ENCODE data around the gene RAB3GAP1. TPM values are rescaled to one million over a fixed set of nuclear protein-coding genes. Genes with fewer than 3 reads are reported as not detected.

RAB3GAP1 gene
- polyA plus RNA-seq, 1 donor from 2014 or later, result 43.3 TPM

GRCh38 chr2:135022952-135023880 lies 28.9 kb upstream of the RAB3GAP1 start:
- Histone ChIP-seq H3K27me3 (ENCODE audit: insufficient read depth, low read depth, low read length) (no peaks in the 10 kb centered on the region), H3K9ac (ENCODE audit: low read length) (no peak overlapping the region), H3K27ac (ENCODE audit: low read length) (no peak overlapping the region), H4K20me1 (ENCODE audit: insufficient read depth) (no peaks in the 10 kb centered on the region), H3K36me3 (ENCODE audit: insufficient read depth, low read length) (no peaks in the 10 kb centered on the region), H3F3A (ENCODE audit: insufficient read depth, low read length, poor library complexity, severe bottlenecking) (no peaks in the 10 kb centered on the region), H3K79me2 (replicated peaks; ENCODE audit: insufficient read depth, low read length) (no peaks in the 10 kb centered on the region), H2AFZ (ENCODE audit: low read depth, low read length) (no peak overlapping the region), H3K4me2 (ENCODE audit: low read length) (no peak overlapping the region), H3K9me3 (ENCODE audit: low read length) (no peaks in the 10 kb centered on the region), H3K4me3 (ENCODE audit: low read length) (no peak overlapping the region), H3K9me2 (ENCODE audit: insufficient read depth, low read length) (no peaks in the 10 kb centered on the region)
- no peak for TF ChIP-seq REST (IDR thresholded peaks at IDR 0.05; ENCODE audit: borderline replicate concordance)
- TF ChIP-seq EP300 (conservative IDR thresholded peaks at IDR 0.05; ENCODE audit: poor library complexity, severe bottlenecking), result no peak
- no peak for TF ChIP-seq EZH2 (IDR thresholded peaks at IDR 0.05; ENCODE audit: borderline replicate concordance, insufficient read depth, low read length, poor library complexity, severe bottlenecking)
- no peak for TF ChIP-seq SMC3 (conservative IDR thresholded peaks at IDR 0.05; ENCODE audit: poor library complexity)
- TF ChIP-seq CTCF (IDR thresholded peaks at IDR 0.05; ENCODE audit: poor library complexity, severe bottlenecking), result no peak
- no peak for TF ChIP-seq TAF1 (IDR thresholded peaks at IDR 0.05; ENCODE audit: low read depth)
- no peak for TF ChIP-seq POLR2AphosphoS5 (IDR thresholded peaks at IDR 0.05)

GRCh38 chr2:135023886-135024485 lies 28.1 kb upstream of the RAB3GAP1 start:
- Histone ChIP-seq H3K9ac (ENCODE audit: low read length) (no peak overlapping the region), H3K27me3 (ENCODE audit: insufficient read depth, low read depth, low read length) (no peaks in the 10 kb centered on the region), H3K9me3 (ENCODE audit: low read length) (no peaks in the 10 kb centered on the region), H3K79me2 (replicated peaks; ENCODE audit: insufficient read depth, low read length) (no peaks in the 10 kb centered on the region), H3K4me3 (ENCODE audit: low read length) (no peak overlapping the region), H3F3A (ENCODE audit: insufficient read depth, low read length, poor library complexity, severe bottlenecking) (no peaks in the 10 kb centered on the region), H3K36me3 (ENCODE audit: insufficient read depth, low read length) (no peaks in the 10 kb centered on the region), H2AFZ (ENCODE audit: low read depth, low read length) (no peak overlapping the region), H3K27ac (ENCODE audit: low read length) (no peak overlapping the region), H3K4me2 (ENCODE audit: low read length) (no peak overlapping the region), H3K9me2 (ENCODE audit: insufficient read depth, low read length) (no peaks in the 10 kb centered on the region), H4K20me1 (ENCODE audit: insufficient read depth) (no peaks in the 10 kb centered on the region)
- TF ChIP-seq REST (IDR thresholded peaks at IDR 0.05; ENCODE audit: borderline replicate concordance) (no peak), EP300 (conservative IDR thresholded peaks at IDR 0.05; ENCODE audit: poor library complexity, severe bottlenecking) (no peak), CTCF (IDR thresholded peaks at IDR 0.05; ENCODE audit: poor library complexity, severe bottlenecking) (no peak), SMC3 (conservative IDR thresholded peaks at IDR 0.05; ENCODE audit: poor library complexity) (no peak), TAF1 (IDR thresholded peaks at IDR 0.05; ENCODE audit: low read depth) (no peak), MXI1 (conservative IDR thresholded peaks at IDR 0.05; ENCODE audit: poor library complexity, severe bottlenecking) (no peak), RAD21 (conservative IDR thresholded peaks at IDR 0.05) (no peak)

Data from neural cell (in vitro differentiated cells).